ENCODE data around the gene CBFA2T3.
"Not testable (repeated sequence)": the region's sequence is repeated elsewhere in the genome, so short reads cannot be mapped to it uniquely, and the experiment has no call there.

The CBFA2T3 gene

DNA sequence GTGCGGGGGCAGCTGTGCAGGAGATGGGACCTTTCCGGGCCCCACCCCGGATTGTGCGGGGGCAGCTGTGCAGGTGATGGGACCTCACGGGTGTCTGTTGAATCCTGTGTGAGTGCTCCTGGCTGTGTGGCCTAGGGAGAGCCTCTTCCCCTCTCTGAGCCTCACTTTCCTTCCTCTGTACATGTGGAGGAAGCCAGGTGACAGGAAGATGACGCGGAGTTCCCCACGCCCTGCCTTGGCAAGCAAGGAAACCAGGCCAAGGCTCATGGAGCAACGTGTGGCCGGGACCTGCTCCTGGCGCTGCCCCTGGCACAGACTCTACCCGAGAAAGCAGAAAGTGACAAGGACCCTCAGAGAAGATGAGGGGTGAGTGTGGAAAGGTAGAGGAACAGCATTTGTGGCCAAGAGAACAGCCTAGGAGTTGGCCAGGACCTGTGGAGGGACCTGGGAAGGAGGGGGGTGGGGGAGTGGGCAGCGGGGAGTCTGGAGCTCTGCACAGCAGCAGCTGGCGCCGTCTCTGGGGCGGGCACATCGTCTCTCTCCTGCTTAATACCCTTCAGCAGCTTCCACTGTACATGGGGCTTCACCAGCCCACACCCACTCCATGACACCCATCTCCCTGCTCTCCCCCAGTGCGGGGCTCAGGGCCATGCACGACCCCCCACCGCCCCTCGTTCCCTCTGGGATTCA is 72.2 kb downstream of the CBFA2T3 start:
- DNase-seq = no peak

DNA sequence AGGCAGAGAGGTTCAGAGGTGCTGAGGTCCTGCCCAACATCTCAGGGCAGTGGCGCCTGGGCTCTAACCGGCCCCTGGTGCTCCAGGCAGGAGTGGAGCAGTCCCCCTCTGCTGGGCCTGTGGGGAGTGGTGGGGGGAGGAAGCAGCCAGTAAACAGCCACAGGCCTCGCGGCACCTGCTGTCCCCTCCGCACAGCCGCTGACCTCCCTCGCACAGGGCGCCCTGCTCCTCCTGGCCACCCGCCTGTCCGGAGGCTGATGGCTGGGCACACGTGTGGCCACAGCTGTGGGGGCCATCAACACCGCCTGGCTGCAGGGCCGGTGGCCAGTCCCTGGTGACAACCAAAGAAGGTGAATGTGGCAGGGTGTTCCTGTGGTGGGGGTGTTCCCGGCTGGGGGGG is 73.7 kb downstream of the CBFA2T3 start:
- DNase-seq = no peak

DNA sequence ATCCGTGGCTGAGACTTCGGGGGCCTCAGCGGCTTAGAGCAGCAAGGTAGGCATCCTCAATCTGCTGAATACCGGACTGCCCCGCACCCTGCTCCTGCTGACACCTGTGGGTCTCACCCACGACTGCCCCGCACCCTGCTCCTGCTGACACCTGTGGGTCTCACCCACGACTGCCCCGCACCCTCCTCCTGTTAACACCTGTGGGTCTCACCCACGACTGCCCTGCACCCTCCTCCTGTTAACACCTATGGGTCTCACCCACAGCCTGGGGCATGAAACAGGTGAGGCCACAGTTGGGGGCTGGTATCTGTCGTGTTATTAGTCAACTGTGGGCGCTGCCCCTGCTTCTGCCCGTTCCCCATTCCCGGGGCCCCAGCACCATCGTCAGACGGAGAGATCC is 74.3 kb downstream of the CBFA2T3 start:
- no peak for DNase-seq

DNA sequence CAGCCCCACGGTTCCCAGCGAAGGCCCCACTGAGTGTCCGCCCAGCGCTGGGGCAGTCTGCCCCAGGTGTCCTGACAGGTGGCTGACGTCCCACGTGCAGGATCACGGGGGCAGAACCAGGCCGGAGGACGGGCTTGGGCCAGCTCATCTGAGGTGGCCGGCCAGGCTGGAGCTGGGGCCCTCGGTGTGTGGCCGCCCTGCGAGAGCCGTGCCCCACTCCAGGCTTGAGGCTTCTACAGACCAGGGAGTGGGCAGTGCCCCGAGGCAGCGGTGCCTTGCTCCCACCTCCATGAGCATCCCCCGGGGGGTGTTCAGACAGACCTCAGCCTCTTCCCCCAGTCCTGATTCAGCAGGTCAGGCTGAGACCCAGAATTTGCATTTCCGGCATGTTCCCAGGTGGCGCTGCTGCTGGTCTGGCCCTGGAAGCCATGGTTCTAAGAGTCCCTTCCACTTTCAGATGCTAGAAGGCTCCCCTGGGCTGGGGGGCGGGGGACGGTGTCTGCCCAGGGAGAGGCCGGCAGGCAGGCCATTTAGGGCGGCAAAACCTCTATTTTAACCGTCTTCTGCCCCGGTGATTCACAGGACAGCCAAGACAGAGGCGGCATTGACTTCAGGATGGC is 75.2 kb downstream of the CBFA2T3 start:
- no peak for DNase-seq

DNA sequence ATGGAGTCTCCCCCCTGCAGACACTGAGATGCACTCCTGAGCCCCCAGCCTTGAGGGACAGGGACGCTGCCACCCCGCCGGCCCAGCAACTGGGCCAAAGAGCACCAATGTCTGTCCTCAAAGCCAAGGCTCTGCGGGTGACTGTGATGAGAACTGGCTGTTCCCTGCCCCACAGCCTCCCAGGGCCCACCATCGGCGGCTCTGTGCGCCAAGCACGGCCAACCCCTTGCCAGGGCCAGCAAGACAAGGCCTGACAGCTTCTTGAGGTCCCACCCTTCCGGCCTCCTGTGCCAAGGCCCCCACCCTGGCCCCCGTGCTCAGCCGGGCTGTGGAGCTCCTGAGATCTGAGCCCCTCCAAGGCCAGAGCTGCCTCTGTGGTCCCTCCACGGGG is 76.3 kb downstream of the CBFA2T3 start:
- DNase-seq = no peak

DNA sequence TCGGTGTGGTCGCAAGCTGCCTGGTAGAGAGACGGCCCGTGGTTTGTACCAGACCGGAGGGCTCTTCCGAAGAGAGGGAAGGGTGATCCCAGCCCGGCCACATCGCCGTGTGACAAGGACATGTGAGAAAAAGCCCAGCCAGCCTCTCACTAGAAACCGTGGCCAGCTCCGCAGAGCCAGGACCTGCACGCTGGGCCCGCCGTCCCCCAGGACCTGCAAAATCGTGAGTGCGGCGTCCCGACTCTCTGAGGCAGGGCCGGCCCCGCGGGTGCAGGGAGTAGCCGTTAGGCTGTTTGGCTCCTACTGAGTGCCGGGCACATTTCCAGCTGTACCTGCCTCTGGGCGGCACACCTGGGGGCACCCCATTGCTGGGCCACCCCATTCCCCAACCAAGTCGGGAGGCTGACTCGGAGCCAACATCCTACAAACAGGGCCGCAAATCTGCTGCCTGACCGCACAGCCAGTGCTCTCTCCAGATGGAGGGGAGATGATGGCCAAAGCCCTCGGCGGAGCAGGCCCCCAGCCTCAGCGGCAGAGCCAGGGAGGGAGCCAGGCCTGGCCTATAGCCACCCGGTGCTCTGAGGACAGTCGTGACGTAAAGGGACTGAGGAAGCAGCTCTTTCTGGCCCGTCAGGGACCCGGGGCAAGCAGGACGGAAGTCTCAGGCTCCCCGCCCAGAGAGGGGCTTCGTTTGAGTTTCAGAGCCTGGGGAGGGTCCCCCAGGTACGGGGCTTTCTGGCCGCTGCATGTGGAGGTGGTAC is 76.9 kb downstream of the CBFA2T3 start:
- no peak for DNase-seq

DNA sequence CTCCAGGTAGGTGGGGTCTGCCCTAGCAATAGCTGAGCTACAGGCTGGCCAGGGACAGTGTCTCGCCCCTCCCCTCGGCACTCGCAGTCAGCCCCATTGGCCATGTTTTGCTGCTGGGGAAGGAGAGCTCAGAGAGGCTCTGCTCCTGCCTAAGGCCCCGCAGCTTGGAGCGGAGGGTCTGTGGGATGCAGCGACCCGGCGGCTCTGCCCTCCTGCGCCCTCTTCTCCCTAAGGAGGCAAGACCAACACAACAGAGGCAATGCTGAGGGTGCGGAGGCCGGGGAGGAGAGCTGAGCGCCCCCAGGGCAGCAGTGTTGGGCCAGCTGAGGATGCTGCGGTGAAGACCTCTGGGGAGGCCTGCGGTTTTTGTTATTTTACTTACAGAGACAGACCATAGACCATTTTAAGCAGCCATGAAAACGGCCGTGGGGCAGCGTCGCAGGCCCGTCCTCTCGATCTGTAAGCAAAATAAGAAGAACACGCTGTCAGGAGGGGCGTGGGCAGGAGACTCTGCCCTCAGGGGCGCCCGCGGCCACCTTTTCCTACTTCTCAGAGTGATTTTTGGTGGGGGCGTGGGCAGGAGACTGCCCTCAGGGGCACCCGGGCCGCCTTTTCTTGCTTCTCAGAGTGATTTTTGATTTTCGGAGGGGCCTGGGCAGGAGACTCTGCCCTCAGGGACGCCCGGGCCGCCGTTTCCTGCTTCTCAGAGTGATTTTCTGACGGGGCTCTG is 79.1 kb downstream of the CBFA2T3 start:
- no peak for DNase-seq

DNA sequence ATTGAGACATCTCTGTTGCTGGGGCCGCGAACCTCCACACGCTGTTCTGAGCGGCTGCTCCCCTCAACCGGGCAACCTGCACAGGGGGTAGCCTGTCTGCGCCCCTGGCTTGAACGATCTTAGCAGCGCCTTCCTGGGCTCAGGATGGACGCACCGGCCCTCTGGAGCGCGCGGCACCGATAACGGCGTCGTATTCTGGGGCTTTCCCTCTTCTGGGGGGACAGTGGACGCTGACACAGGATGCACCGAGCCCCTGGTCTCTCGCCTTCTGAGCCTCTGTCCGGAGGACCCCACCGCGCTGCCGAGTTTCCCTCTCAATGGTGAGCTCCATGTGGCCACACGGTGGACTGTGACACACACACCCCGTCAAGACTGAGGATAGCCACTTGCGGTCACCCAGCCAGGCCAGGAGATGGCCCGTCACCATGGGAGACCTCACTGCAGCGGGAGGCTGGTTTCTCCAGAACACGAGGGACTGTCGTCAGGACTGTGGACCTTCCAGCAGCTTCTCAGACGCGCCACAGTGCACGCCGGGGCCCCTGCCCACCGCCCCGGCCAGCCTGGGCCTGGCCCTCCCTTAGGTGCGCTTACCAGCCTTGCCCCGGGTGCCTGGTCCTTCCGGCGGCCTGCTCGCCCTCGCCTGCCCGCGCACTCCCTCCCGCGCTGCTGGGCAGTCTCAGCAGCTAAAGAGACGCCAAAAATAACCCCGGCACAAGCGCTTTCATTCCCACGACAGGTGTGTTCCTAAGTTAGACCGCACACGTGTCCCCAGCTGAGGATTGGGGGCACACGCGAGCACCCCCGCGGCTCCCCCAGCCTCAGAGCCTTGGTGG is 80.6 kb downstream of the CBFA2T3 start:
- DNase-seq = no peak

DNA sequence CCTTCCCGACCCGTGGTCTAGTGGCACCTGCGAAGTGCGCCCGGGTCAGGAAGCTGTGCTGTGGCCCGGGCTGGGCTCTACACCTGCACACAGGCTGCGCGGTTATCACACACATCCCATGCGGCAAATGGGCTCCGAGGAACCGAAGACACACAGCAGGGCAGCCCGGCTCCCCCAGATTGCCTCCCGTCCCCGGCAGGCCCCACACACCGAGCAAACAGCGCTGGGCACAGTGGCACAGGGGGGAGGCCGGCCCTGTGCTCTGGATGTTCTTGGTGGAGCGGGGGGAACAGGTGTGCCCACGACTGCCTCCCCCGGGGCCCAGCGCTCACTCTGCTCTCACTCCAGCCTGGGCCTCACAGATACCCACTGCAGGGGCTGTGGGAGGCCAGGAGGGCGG is 81.7 kb downstream of the CBFA2T3 start:
- DNase-seq = no peak

DNA sequence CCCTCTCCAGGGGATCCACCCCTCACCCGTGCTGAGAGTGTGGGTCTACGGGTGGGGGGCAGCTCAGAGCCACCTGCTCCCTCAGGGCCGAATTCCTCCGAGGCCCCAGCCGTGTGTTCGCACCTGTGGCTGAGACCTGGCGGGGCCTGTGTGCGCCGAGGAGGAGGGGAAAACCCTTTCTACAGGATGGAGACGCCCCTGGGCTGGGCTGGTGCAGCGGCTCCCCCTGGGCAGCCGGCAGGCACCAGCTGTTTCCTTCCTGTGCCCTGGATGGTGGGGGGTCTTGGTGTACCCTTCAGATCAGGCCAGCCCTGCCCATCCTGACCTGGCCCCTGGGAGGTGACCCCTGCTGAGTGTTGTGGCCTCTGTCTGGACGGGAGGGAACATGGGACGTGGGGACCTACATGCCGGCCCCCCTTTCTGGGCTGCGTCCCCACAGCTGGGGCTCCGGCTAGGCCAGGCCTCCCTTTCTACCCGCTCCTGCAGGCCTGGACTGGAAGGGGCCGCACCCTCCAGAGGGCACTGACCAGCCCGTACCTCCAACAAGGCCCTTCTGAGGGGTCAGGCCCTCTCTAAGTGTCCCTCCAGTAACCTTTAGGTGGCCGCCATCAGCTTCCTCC is 82.2 kb downstream of the CBFA2T3 start:
- no peak for DNase-seq

DNA sequence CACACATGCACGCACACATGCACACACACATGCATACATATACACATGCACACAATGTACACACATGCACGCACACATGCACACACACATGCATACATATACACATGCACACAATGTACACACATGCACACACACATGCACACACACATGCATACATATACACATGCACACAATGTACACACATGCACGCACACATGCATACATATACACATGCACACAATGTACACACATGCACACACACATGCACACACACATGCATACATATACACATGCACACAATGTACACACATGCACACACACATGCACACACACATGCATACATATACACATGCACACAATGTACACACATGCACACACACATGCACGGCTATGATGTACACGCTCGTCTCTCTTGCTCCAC is 82.7 kb downstream of the CBFA2T3 start:
- DNase-seq = not testable (repeated sequence)

DNA sequence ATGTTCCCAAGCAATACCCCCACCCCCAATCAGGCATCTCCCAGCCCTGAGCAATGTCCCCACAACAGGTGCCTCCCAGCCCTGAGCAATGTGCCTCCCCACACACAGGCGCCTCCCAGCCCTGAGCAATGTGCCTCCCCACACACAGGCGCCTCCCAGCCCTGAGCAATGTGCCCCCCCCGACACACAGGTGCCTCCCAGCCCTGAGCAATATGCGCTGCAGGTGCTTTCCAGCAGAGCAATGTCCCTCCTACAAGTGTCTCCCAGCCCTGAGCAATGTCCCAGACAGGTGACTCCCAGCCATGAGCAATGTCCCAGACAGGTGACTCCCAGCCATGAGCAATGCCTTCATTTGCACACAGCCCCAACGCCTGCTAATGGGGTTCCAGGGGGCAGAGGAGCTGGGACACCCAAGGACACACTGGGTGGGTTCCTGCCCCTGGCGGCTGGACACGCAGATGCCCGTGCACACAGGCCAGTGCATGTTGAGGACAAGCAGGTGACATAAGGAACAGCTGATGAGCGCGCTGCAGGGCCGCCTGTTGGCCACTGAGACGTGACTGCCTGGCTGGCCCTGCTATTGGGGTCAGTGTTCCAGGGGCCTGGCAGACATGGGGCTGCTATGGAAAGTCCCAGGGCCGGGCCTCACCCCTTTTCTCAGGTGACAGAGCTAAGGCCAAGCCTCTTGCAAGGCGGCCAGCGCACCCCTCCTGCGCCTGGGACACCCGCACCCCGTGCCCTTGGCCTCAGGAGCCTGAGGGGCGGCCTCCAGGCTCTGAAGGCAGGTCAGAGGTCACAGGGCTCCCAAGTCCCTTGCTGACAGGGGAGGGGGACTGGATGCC is 83.7 kb downstream of the CBFA2T3 start:
- no peak for DNase-seq

DNA sequence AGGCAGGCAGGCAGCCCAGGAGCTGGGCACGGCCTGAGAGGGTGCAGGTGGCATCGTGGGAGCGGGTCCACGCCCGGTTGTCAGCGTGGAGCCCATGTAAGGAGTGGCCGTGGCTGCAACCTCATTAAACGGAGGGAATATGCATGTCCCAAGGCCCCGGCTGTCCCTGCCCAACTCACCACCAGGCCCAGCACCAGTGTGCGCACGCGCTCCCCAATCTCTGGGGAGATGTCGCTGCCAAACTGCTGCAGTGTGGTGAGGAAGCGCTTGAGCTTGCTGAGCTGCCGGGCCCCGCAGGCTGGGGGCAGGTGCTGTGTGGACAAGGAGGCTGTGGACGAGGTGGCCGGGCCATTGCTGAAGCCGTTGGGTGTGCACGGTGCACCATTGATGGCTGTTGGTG is 84.9 kb downstream of the CBFA2T3 start:
- no peak for DNase-seq

DNA sequence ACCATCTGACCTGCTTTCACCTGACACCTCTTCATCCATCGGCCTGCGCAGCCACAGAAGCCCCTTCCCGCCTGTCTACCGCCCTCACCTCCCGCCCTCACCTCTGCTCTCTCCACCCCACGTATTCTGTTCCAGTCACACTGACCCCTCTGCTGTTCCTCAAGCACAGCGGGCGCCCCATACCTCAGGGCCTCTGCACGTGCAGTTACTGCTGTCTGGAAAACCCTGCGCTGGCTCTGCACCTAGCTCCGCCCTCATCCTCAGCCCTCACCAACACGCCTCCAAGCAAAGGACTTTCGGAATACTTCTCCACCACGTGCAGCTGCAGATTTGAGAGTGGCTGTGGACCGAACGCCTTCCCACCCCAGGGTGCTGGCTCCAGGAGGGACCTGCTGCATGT is 85.9 kb downstream of the CBFA2T3 start:
- no peak for DNase-seq

DNA sequence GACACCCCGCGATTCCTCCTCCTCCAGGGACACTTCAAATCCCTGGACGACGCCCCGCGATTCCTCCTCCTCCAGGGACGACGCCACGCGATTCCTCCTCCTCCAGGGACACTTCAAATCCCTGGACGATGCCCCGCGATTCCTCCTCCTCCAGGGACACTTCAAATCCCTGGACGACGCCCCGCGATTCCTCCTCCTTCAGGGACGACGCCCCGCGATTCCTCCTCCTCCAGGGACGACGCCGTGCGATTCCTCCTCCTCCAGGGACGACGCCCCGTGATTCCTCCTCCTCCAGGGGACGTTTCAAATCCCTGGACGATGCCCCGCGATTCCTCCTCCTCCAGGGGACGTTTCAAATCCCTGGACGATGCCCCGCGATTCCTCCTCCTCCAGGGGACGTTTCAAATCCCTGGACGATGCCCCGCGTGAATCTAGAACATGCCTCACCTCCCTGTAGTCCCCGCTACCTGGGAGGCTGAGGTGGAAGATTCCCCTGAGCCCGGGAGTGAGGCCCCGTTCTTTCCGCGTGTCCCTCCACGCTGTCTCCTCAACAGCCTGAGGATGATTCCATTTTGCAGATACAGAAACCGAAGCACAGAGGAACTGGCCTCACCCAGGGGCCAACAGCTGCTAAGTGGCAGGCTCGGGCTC is 87.2 kb downstream of the CBFA2T3 start:
- not testable (repeated sequence) for DNase-seq

DNA sequence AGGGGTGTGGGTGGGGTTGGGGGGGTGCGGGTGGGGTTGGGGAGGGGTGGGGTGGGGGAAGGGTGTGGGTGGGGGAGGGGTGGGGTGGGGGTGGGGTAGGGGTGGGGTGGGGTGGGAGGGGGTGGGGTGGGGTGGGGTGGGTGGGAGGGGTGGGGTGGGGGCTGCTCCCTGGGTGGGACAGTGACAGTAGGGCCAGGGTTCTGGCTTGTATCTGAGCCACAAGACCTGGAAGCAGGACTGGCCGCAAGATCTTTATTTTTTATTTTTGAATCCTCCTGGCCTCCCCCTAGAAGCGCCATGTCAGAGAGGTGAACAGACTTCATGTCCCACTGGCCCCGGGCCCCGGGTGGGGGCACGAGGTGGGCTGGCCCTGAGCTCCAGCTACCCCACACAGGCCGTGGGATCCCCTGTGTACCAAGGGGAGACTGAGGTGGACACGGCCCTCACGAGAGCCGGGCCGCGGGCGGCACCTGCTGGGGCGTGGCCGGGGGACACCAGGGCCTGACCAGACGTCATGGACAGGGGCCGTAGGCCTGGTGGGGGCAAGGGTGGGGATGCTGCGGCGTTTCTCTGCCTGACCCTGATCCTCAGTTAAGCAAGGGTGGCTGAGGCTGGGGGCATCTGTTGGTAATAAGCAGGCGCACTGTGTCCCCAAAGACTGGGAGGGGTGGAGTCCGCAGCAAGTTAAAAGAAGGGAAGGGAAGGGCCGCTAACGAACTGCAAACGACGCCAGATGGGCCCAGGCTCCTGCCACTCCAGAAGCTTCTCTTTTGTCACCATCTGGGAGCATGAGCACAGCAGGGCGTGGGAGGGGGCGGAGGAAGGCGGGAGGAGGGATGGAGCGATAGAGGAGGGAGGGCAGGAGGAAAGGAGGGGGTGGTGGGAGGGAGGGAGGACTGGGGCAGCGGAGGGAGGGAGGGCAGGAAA is 88.3 kb downstream of the CBFA2T3 start:
- no peak for DNase-seq

DNA sequence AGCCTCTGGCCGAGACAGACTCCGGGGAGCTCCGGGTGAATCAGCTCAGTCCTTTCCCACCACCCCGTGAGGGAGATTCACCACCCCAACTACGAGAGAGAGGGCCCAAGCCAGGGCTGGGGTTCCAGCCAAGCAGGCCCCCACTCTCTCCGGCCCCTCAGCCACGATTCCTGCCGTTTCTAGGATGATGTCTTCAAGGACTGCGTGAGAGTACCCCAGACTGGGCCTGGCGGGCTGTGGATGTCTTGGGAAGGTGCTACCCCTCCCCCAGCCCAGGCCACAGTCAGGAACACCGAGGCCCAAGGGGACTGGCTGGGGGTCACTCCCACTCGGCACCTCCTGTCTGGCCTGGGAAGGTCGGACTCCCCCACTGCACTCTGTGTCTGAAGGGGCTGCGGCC is 89.0 kb downstream of the CBFA2T3 start:
- DNase-seq = no peak

DNA sequence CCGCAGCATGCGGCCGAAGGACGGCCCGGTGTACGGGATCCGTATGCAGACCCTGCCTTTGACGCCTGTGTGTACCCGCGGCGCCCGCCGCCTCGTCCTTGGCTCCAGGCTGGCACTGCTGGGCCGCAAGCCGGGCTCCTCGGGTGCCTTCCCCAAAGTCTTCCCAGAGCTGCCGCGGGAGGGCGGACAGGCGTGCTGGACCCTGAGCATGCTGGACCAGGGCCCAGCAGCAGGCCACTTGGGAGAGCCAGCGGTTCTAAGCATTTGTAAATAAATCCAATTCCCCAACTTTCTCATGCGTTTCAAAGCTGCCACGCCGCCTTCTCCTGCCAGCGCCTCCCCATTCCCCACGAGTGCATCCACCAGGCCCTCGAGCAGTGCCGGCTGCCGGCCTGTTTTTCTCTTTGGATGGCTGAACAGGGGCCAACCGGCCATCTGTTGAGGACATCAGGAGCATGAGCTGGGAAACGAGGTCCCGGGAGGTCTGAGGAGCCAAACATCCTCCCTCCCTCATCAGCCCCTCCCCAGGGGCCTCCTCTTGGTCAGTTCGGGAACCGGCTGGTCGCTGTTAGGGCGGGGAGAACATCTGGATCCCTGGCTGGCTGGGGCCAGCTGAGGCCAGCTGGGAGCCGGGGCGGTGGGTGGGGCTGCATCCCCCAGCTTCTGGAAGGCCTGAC is 90.0 kb downstream of the CBFA2T3 start:
- DNase-seq = no peak

DNA sequence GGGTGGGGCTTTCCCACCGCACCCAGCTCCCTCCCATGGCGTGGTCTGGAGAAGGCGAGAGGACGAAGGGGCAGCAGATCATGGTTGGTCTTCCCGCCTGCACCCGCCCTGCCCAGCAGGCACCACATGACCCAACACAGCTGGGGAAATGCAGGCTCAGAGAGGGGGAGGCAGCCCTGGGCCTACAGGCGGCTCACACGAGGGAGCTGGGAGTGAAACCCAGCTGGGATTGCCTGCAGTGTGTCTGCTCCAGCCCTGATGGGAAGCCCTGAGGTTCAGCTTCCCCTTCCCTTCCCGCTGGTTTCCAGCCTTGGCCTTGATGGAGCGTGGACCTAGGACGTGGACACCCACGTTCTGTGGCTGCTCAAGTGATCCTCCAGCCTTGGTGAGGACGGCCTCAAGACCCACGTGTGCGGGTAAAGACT is 90.6 kb downstream of the CBFA2T3 start:
- no peak for DNase-seq
